ENCODE data around the gene GALNT1.

The GALNT1 gene

DNA sequence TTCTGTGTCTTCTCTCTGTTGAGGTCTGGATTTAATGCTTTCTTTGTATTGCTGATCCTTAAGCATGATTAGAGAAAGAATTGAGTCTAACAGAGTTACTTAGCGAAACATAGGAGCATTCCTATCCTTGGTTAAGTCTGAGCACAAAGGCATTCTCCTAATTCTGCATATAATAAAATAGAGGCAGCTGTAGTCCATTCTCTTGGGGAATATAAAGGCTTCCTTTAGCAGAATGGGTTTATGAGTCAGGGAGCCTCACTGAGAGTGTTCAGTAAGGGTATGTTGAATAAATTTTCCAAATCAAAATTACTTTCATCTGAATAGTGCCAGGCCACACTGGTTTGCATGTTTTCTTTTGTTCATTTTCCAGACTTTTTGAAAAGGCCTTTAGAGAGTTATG is 101.5 kb downstream of the GALNT1 start:
- H3K4me3 ChIP-seq (ENCODE audit: control insufficient read depth, low read depth, low read length), result no peak overlapping the region

GRCh38 chr18:35688757-35689156 is 107.2 kb downstream of the GALNT1 start:
- H3K4me3 ChIP-seq (ENCODE audit: control insufficient read depth, low read depth, low read length), result no peak overlapping the region
- DNase-seq (ENCODE audit: low read depth), result no peak
- TF ChIP-seq CTCF (IDR thresholded peaks at IDR 0.05; ENCODE audit: control insufficient read depth, insufficient read depth, low read depth, low read length, missing control alignments), result no peak

More for the DNA sequence above, 101.5 kb downstream of the GALNT1 start:
- TF ChIP-seq CTCF (IDR thresholded peaks at IDR 0.05; ENCODE audit: control insufficient read depth, insufficient read depth, low read depth, low read length, missing control alignments), result no peak
- peak; percentile 14 for DNase-seq (ENCODE audit: low read depth)

- TF ChIP-seq CTCF (IDR thresholded peaks at IDR 0.05; ENCODE audit: control insufficient read depth, insufficient read depth, low read depth, low read length, missing control alignments), result no peak
- no peak for DNase-seq (ENCODE audit: low read depth)
Measured at GRCh38 chr18:35689728-35690127, 108.2 kb downstream of the GALNT1 start.

DNA sequence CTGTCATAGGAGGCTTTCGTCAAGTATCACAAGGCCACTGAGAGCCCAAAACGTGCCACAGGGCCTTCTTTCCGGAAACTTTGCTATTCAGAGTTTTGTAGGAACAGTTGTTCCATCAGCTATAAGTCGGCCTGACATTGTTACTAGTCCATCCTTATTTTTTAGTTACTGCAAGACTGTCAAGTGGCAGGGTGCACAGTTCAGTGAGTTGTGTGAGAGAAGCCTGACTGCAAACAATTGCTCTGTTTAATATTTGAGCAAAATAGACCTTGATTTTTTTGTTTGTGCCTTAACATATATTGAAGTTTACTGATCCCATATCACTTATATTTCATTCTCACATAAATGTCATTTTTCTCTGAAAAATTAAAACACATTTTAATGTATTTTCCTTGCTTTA is 110.1 kb downstream of the GALNT1 start:
- DNase-seq (ENCODE audit: low read depth), result no peak
- TF ChIP-seq CTCF (IDR thresholded peaks at IDR 0.05; ENCODE audit: control insufficient read depth, insufficient read depth, low read depth, low read length, missing control alignments), result no peak
- H3K4me3 ChIP-seq (ENCODE audit: control insufficient read depth, low read depth, low read length), result no peak overlapping the region

More at GRCh38 chr18:35689728-35690127, 108.2 kb downstream of the GALNT1 start:
- H3K4me3 ChIP-seq (ENCODE audit: control insufficient read depth, low read depth, low read length), result no peak overlapping the region

- no peak overlapping the region for H3K4me3 ChIP-seq (ENCODE audit: control insufficient read depth, low read depth, low read length)
- no peak for DNase-seq (ENCODE audit: low read depth)
- no peak for TF ChIP-seq CTCF (IDR thresholded peaks at IDR 0.05; ENCODE audit: control insufficient read depth, insufficient read depth, low read depth, low read length, missing control alignments)
Measured at GRCh38 chr18:35692866-35693265, 111.3 kb downstream of the GALNT1 start.

DNA sequence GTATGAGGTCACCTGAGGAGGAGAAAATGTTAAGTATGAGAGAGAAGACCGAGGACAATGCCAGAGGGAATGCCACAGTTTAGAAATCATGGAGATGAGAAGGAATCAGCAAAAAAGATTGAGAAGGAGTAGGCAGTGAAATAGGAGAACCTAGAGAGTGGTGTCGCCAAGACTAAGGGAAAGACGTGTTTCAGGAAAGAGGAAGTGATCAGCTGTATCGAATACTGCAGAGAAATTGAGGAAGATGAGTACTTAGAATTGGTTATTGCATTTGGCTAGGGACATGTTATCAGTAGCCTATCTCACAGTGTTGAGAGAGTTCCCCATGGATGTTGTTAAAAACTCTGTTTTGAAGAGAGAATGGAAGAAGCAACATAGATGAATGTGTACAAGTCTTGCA is 112.3 kb downstream of the GALNT1 start:
- DNase-seq (ENCODE audit: low read depth), result no peak
- no peak for TF ChIP-seq CTCF (IDR thresholded peaks at IDR 0.05; ENCODE audit: control insufficient read depth, insufficient read depth, low read depth, low read length, missing control alignments)
- no peak overlapping the region for H3K4me3 ChIP-seq (ENCODE audit: control insufficient read depth, low read depth, low read length)

GRCh38 chr18:35694808-35695207 is 113.3 kb downstream of the GALNT1 start:
- no peak overlapping the region for H3K4me3 ChIP-seq (ENCODE audit: control insufficient read depth, low read depth, low read length)
- no peak for DNase-seq (ENCODE audit: low read depth)
- TF ChIP-seq CTCF (IDR thresholded peaks at IDR 0.05; ENCODE audit: control insufficient read depth, insufficient read depth, low read depth, low read length, missing control alignments), result no peak

Measured in AG09309 (cell line).